ENCODE data around the gene FECH. TPM values are rescaled to one million over a fixed set of nuclear protein-coding genes. Genes with fewer than 3 reads are reported as not detected.
"Not testable (repeated sequence)": the region's sequence is repeated elsewhere in the genome, so short reads cannot be mapped to it uniquely, and the experiment has no call there.

The FECH gene
- total RNA-seq, 1 experiment from 2014 or later = 18.8 TPM

GRCh38 chr18:57624988-57625387 is 38.5 kb upstream of the FECH start:
- no peak for DNase-seq
- Histone ChIP-seq H2AFZ (ENCODE audit: low read length) (no peak overlapping the region), H3K79me2 (ENCODE audit: low read length) (peaks cover 16% of the 10 kb centered on the region), H3K9me2 (replicated peaks; ENCODE audit: insufficient read depth, low read length) (no peaks in the 10 kb centered on the region), H3K9ac (ENCODE audit: low read length) (no peak overlapping the region), H3K27ac (ENCODE audit: low read length) (no peak overlapping the region), H3K9me3 (ENCODE audit: low read length) (no peaks in the 10 kb centered on the region), H3K4me2 (ENCODE audit: low read depth, low read length, poor library complexity, severe bottlenecking) (no peak overlapping the region), H3K4me1 (ENCODE audit: low read length) (peaks cover 17% of the 10 kb centered on the region), H3K4me3 (ENCODE audit: low read length) (no peak overlapping the region), H3K36me3 (ENCODE audit: insufficient read depth, low read length) (peaks cover 3% of the 10 kb centered on the region; the same call in 1 of the 2 replicates), H3K27me3 (ENCODE audit: low read length) (no peaks in the 10 kb centered on the region), H4K20me1 (ENCODE audit: insufficient read depth, low read depth, low read length) (no peaks in the 10 kb centered on the region)

GRCh38 chr18:57621246-57621604 is 34.7 kb upstream of the FECH start:
- Histone ChIP-seq H3K9me3 (ENCODE audit: low read length) (no peaks in the 10 kb centered on the region), H3K4me1 (ENCODE audit: low read length) (peaks cover 22% of the 10 kb centered on the region)
- DNase-seq = peak; percentile 62

GRCh38 chr18:57619876-57620275 is 33.4 kb upstream of the FECH start:
- H3K27ac ChIP-seq (ENCODE audit: low read length) = no peak overlapping the region
- H3K79me2 ChIP-seq (ENCODE audit: low read length) = peaks cover 51% of the 10 kb centered on the region
- no peaks in the 10 kb centered on the region for H3K9me2 ChIP-seq (replicated peaks; ENCODE audit: insufficient read depth, low read length)
- H3K4me3 ChIP-seq (ENCODE audit: low read length) = peak overlapping the region; percentile 73; the same call in 1 of the 2 replicates
- H3K36me3 ChIP-seq (ENCODE audit: insufficient read depth, low read length) = peaks cover 28% of the 10 kb centered on the region
- peak overlapping the region; percentile 90 for H3K9ac ChIP-seq (ENCODE audit: low read length)
- H3K4me1 ChIP-seq (ENCODE audit: low read length) = peaks cover 22% of the 10 kb centered on the region
- H3K9me3 ChIP-seq (ENCODE audit: low read length) = no peaks in the 10 kb centered on the region
- peak overlapping the region; percentile 88 for H3K4me2 ChIP-seq (ENCODE audit: low read depth, low read length, poor library complexity, severe bottlenecking)
- DNase-seq = no peak
- no peaks in the 10 kb centered on the region for H3K27me3 ChIP-seq (ENCODE audit: low read length)
- H4K20me1 ChIP-seq (ENCODE audit: insufficient read depth, low read depth, low read length) = peaks cover 4% of the 10 kb centered on the region; the same call in 1 of the 2 replicates
- no peak overlapping the region for H2AFZ ChIP-seq (ENCODE audit: low read length)

More at GRCh38 chr18:57621246-57621604, 34.7 kb upstream of the FECH start:
- H3K36me3 ChIP-seq (ENCODE audit: insufficient read depth, low read length) = peaks cover 22% of the 10 kb centered on the region
- H3K79me2 ChIP-seq (ENCODE audit: low read length) = peaks cover 44% of the 10 kb centered on the region
- H2AFZ ChIP-seq (ENCODE audit: low read length) = no peak overlapping the region
- H3K27me3 ChIP-seq (ENCODE audit: low read length) = no peaks in the 10 kb centered on the region
- H3K9me2 ChIP-seq (replicated peaks; ENCODE audit: insufficient read depth, low read length) = no peaks in the 10 kb centered on the region
- H3K9ac ChIP-seq (ENCODE audit: low read length) = peak overlapping the region; percentile 90
- H3K27ac ChIP-seq (ENCODE audit: low read length) = peak overlapping the region; percentile 46; the same call in 1 of the 2 replicates
- H3K4me2 ChIP-seq (ENCODE audit: low read depth, low read length, poor library complexity, severe bottlenecking) = peak overlapping the region; percentile 88
- peaks cover 4% of the 10 kb centered on the region; the same call in 1 of the 2 replicates for H4K20me1 ChIP-seq (ENCODE audit: insufficient read depth, low read depth, low read length)
- H3K4me3 ChIP-seq (ENCODE audit: low read length) = peak overlapping the region; percentile 73

GRCh38 chr18:57618910-57619309 is 32.4 kb upstream of the FECH start:
- Histone ChIP-seq H3K79me2 (ENCODE audit: low read length) (peaks cover 51% of the 10 kb centered on the region), H3K4me3 (ENCODE audit: low read length) (no peak overlapping the region), H3K36me3 (ENCODE audit: insufficient read depth, low read length) (peaks cover 29% of the 10 kb centered on the region), H3K4me2 (ENCODE audit: low read depth, low read length, poor library complexity, severe bottlenecking) (no peak overlapping the region), H2AFZ (ENCODE audit: low read length) (no peak overlapping the region), H3K9ac (ENCODE audit: low read length) (no peak overlapping the region), H3K9me3 (ENCODE audit: low read length) (no peaks in the 10 kb centered on the region), H3K27me3 (ENCODE audit: low read length) (no peaks in the 10 kb centered on the region), H3K27ac (ENCODE audit: low read length) (no peak overlapping the region), H4K20me1 (ENCODE audit: insufficient read depth, low read depth, low read length) (peaks cover 4% of the 10 kb centered on the region; the same call in 1 of the 2 replicates), H3K9me2 (replicated peaks; ENCODE audit: insufficient read depth, low read length) (no peaks in the 10 kb centered on the region), H3K4me1 (ENCODE audit: low read length) (peaks cover 22% of the 10 kb centered on the region)
- no peak for DNase-seq

- Histone ChIP-seq H3K4me3 (ENCODE audit: low read length) (no peak overlapping the region), H3K9me3 (ENCODE audit: low read length) (no peaks in the 10 kb centered on the region), H3K9me2 (replicated peaks; ENCODE audit: insufficient read depth, low read length) (no peaks in the 10 kb centered on the region), H3K27ac (ENCODE audit: low read length) (no peak overlapping the region), H3K27me3 (ENCODE audit: low read length) (no peaks in the 10 kb centered on the region), H3K9ac (ENCODE audit: low read length) (no peak overlapping the region), H4K20me1 (ENCODE audit: insufficient read depth, low read depth, low read length) (no peaks in the 10 kb centered on the region), H3K36me3 (ENCODE audit: insufficient read depth, low read length) (peaks cover 79% of the 10 kb centered on the region), H3K79me2 (ENCODE audit: low read length) (no peaks in the 10 kb centered on the region), H3K4me2 (ENCODE audit: low read depth, low read length, poor library complexity, severe bottlenecking) (no peak overlapping the region), H3K4me1 (ENCODE audit: low read length) (no peaks in the 10 kb centered on the region), H2AFZ (ENCODE audit: low read length) (no peak overlapping the region)
- no peak for DNase-seq
These were observed 17.4 kb upstream of the FECH start for GRCh38 chr18:57603871-57604270.

- Histone ChIP-seq H3K9me3 (ENCODE audit: low read length) (no peaks in the 10 kb centered on the region), H3K36me3 (ENCODE audit: insufficient read depth, low read length) (peaks cover 25% of the 10 kb centered on the region), H3K27me3 (ENCODE audit: low read length) (no peaks in the 10 kb centered on the region), H3K4me3 (ENCODE audit: low read length) (no peak overlapping the region), H3K4me2 (ENCODE audit: low read depth, low read length, poor library complexity, severe bottlenecking) (no peak overlapping the region), H3K27ac (ENCODE audit: low read length) (no peak overlapping the region), H3K79me2 (ENCODE audit: low read length) (no peaks in the 10 kb centered on the region), H4K20me1 (ENCODE audit: insufficient read depth, low read depth, low read length) (no peaks in the 10 kb centered on the region), H3K9ac (ENCODE audit: low read length) (no peak overlapping the region), H2AFZ (ENCODE audit: low read length) (no peak overlapping the region), H3K9me2 (replicated peaks; ENCODE audit: insufficient read depth, low read length) (no peaks in the 10 kb centered on the region), H3K4me1 (ENCODE audit: low read length) (no peaks in the 10 kb centered on the region)
- DNase-seq = no peak
These were observed 8.8 kb upstream of the FECH start for GRCh38 chr18:57595347-57595746.

DNA sequence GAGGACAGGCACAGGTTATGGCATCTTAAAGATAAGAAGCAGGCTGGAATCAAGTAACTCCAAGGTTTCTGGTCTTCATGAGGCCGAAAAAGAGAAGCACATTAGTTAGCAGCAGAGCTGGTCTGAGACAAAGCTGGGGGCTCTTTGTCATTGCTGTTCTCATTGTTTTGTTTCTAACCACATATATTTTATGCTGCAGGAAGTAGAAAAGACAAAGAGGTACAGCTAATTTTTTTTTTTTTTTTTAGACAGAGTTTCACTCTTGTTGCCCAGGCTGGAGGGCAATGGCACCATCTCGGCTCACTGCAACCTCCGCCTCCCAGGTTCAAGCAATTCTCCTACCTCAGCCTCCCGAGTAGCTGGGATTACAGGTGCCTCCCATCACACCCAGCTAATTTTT is 6.2 kb upstream of the FECH start:
- not testable (repeated sequence) for H3K27me3 ChIP-seq (ENCODE audit: low read length); H4K20me1 ChIP-seq (ENCODE audit: insufficient read depth, low read depth, low read length); H3K9me3 ChIP-seq (ENCODE audit: low read length); H3K27ac ChIP-seq (ENCODE audit: low read length); H3K4me1 ChIP-seq (ENCODE audit: low read length); H3K36me3 ChIP-seq (ENCODE audit: insufficient read depth, low read length); H3K79me2 ChIP-seq (ENCODE audit: low read length); H3K4me3 ChIP-seq (ENCODE audit: low read length); DNase-seq; H3K4me2 ChIP-seq (ENCODE audit: low read depth, low read length, poor library complexity, severe bottlenecking); H3K9me2 ChIP-seq (replicated peaks; ENCODE audit: insufficient read depth, low read length); H3K9ac ChIP-seq (ENCODE audit: low read length); H2AFZ ChIP-seq (ENCODE audit: low read length)

DNA sequence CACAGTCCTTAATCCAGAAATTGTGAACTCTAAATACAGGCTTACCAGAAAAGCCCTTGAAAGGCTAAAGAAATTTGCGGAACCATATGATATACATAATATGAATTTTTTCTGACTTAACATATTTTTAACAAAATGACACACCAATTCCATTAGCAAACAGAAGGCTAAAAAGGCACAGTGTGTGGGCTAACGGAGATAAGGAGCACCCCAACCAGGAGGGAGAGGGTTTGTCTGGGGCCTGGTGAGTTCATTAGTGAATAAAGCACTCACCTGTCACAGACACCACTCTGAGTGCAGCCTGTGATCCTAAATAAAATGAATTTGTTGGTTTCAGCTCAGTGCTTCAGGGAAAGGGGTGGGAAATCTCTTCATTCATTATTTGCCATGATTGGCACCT is 2.7 kb upstream of the FECH start:
- Histone ChIP-seq H3K9me2 (replicated peaks; ENCODE audit: insufficient read depth, low read length) (no peaks in the 10 kb centered on the region), H3K27ac (ENCODE audit: low read length) (no peak overlapping the region), H3K9me3 (ENCODE audit: low read length) (no peaks in the 10 kb centered on the region), H3K4me1 (ENCODE audit: low read length) (peaks cover 18% of the 10 kb centered on the region), H3K9ac (ENCODE audit: low read length) (no peak overlapping the region), H3K27me3 (ENCODE audit: low read length) (no peaks in the 10 kb centered on the region), H3K4me2 (ENCODE audit: low read depth, low read length, poor library complexity, severe bottlenecking) (no peak overlapping the region), H3K4me3 (ENCODE audit: low read length) (no peak overlapping the region), H4K20me1 (ENCODE audit: insufficient read depth, low read depth, low read length) (no peaks in the 10 kb centered on the region), H3K36me3 (ENCODE audit: insufficient read depth, low read length) (no peaks in the 10 kb centered on the region), H3K79me2 (ENCODE audit: low read length) (no peaks in the 10 kb centered on the region), H2AFZ (ENCODE audit: low read length) (no peak overlapping the region)
- DNase-seq = no peak
